H9 (cell line): Measurements from ENCODE around the gene SYDE2. TPM values are rescaled to one million over a fixed set of nuclear protein-coding genes. Genes with fewer than 3 reads are reported as not detected.

Experiments used
- DNase-seq: peaks from one replicate; pipeline ENCODE4 v3.0.0-alpha.2; 2017
- H2AFZ ChIP-seq: one replicate; pipeline ENCODE4 v1.6.1; 2013; ENCODE audit warnings: mild to moderate bottlenecking, low read length, control low read depth, moderate library complexity
- H2AK5ac ChIP-seq: 2 replicates; pipeline ENCODE4 v1.6.1; 2013; ENCODE audit warnings: low read length, control low read depth, mixed read lengths; ENCODE audit not compliant: insufficient read length
- H2BK120ac ChIP-seq: one replicate; pipeline ENCODE4 v1.6.1; 2013; ENCODE audit warnings: low read depth, mild to moderate bottlenecking, low read length, control low read depth, inconsistent platforms; ENCODE audit not compliant: poor library complexity, severe bottlenecking
- H2BK12ac ChIP-seq: 2 replicates; pipeline ENCODE4 v1.6.1; 2013; ENCODE audit warnings: low read length, control low read depth, mixed read lengths, low read depth; ENCODE audit not compliant: insufficient read length
- H2BK15ac ChIP-seq: 2 replicates; pipeline ENCODE4 v1.6.1; 2013; ENCODE audit warnings: low read depth, low read length, control low read depth
- H2BK20ac ChIP-seq: one replicate; pipeline ENCODE4 v1.6.1; 2013; ENCODE audit warnings: low read depth, mild to moderate bottlenecking, low read length, control low read depth, inconsistent platforms; ENCODE audit not compliant: poor library complexity, severe bottlenecking
- H2BK5ac ChIP-seq: 2 replicates; pipeline ENCODE4 v1.6.1; 2013; ENCODE audit warnings: low read length, control low read depth, mixed read lengths; ENCODE audit not compliant: insufficient read length
- H3K14ac ChIP-seq: 2 replicates; pipeline ENCODE4 v1.6.1; 2013; ENCODE audit warnings: low read length, control low read depth; ENCODE audit not compliant: insufficient read depth
- H3K18ac ChIP-seq: 2 replicates; pipeline ENCODE4 v1.6.1; 2013; ENCODE audit warnings: low read depth, mild to moderate bottlenecking, mixed read lengths, low read length, control low read depth; ENCODE audit not compliant: insufficient read length
- H3K23ac ChIP-seq: 2 replicates; pipeline ENCODE4 v1.6.1; 2013; ENCODE audit warnings: low read length, control low read depth, mixed read lengths, low read depth; ENCODE audit not compliant: insufficient read length
- H3K23me2 ChIP-seq: 2 replicates; pipeline ENCODE4 v1.6.1; 2013; ENCODE audit warnings: low read depth, mild to moderate bottlenecking, mixed read lengths, low read length, control low read depth; ENCODE audit not compliant: insufficient read length, poor library complexity, severe bottlenecking
- H3K27ac ChIP-seq: 2 replicates; pipeline ENCODE4 v1.5.1; 2013; ENCODE audit warnings: low read length, control low read depth, mixed read lengths, low read depth; ENCODE audit not compliant: insufficient read length
- H3K27me3 ChIP-seq: 2 replicates; pipeline ENCODE4 v1.6.1; 2013; ENCODE audit warnings: low read length, control low read depth, inconsistent platforms; ENCODE audit not compliant: insufficient read depth
- H3K4ac ChIP-seq: 2 replicates; pipeline ENCODE4 v1.6.1; 2013; ENCODE audit warnings: low read depth, mild to moderate bottlenecking, control low read depth, inconsistent platforms, low read length, moderate library complexity
- H3K4me1 ChIP-seq: 2 replicates; pipeline ENCODE4 v1.6.1; 2013; ENCODE audit warnings: low read length, control low read depth, inconsistent platforms; ENCODE audit not compliant: insufficient read depth
- H3K4me2 ChIP-seq: 2 replicates; pipeline ENCODE4 v1.6.1; 2013; ENCODE audit warnings: low read length, control low read depth, mixed read lengths; ENCODE audit not compliant: insufficient read length, insufficient read depth
- H3K56ac ChIP-seq: 2 replicates; pipeline ENCODE4 v1.6.1; 2013; ENCODE audit warnings: low read depth, mild to moderate bottlenecking, mixed read lengths, low read length, control low read depth; ENCODE audit not compliant: insufficient read length
- H3K79me1 ChIP-seq: 2 replicates; pipeline ENCODE4 v1.6.1; 2013; ENCODE audit warnings: low read depth, mild to moderate bottlenecking, moderate library complexity, low read length, control low read depth, inconsistent platforms; ENCODE audit not compliant: insufficient read depth, poor library complexity, severe bottlenecking
- H3K79me2 ChIP-seq: 2 replicates; pipeline ENCODE4 v1.6.1; 2013; ENCODE audit warnings: low read length, control low read depth, inconsistent platforms; ENCODE audit not compliant: insufficient read depth
- H3K9ac ChIP-seq: 2 replicates; pipeline ENCODE4 v1.6.1; 2013; ENCODE audit warnings: low read length, control low read depth, mixed read lengths; ENCODE audit not compliant: insufficient read length; ENCODE audit errors: extremely low read depth
- H3K9me3 ChIP-seq: one replicate; pipeline ENCODE4 v1.6.1; 2013; ENCODE audit warnings: low read depth, low read length, inconsistent platforms; ENCODE audit not compliant: control insufficient read depth
- H3T11ph ChIP-seq: one replicate; pipeline ENCODE4 v1.6.1; 2013; ENCODE audit warnings: mild to moderate bottlenecking, low read length, control low read depth, inconsistent platforms
- H4K20me1 ChIP-seq: one replicate; pipeline ENCODE4 v1.6.1; 2013; ENCODE audit not compliant: control insufficient read depth, insufficient read length, insufficient read depth
- H4K5ac ChIP-seq: 2 replicates; pipeline ENCODE4 v1.6.1; 2013; ENCODE audit warnings: low read depth, mild to moderate bottlenecking, mixed read lengths, low read length, control low read depth; ENCODE audit not compliant: insufficient read length
- H4K8ac ChIP-seq: replicated peaks from 2 replicates; pipeline ENCODE4 v1.6.1; 2013; ENCODE audit warnings: low read length, control low read depth, mixed read lengths, low read depth; ENCODE audit not compliant: insufficient read length
- H4K91ac ChIP-seq: 2 replicates; pipeline ENCODE4 v1.6.1; 2013; ENCODE audit warnings: low read depth, mild to moderate bottlenecking, moderate library complexity, mixed read lengths, low read length, control low read depth; ENCODE audit not compliant: insufficient read length
- H3K27ac Mint-ChIP-seq, 3 experiments: 2 replicates in 2 of 3; 3 replicates in 1 of 3; pipeline ENCODE4 v1.8.0; 2020 to 2021; ENCODE audit warnings: mixed read lengths in 3 of 3, mild to moderate bottlenecking in 1 of 3, moderate library complexity in 1 of 3
- H3K27me3 Mint-ChIP-seq: 2 replicates; pipeline ENCODE4 v1.8.0; 2021; ENCODE audit warnings: low read depth, mild to moderate bottlenecking, moderate library complexity, mixed read lengths
- H3K36me3 Mint-ChIP-seq, 3 experiments: 2 replicates in 2 of 3; 3 replicates in 1 of 3; pipeline ENCODE4 v1.8.0; 2020 to 2021; ENCODE audit warnings: low read depth in 3 of 3, mixed read lengths in 3 of 3; ENCODE audit not compliant: insufficient read depth in 1 of 3
- H3K4me1 Mint-ChIP-seq, 2 experiments: 2 replicates each; pipeline ENCODE4 v1.8.0; 2020; ENCODE audit warnings: mixed read lengths in 2 of 2
- H3K4me3 Mint-ChIP-seq, 2 experiments: 2 replicates in 1 of 2; 3 replicates in 1 of 2; pipeline ENCODE4 v1.8.0; 2020 to 2021; ENCODE audit warnings: mild to moderate bottlenecking in 2 of 2, mixed read lengths in 2 of 2, moderate library complexity in 1 of 2
- H3K9me3 Mint-ChIP-seq, 2 experiments: 2 replicates in 1 of 2; 3 replicates in 1 of 2; pipeline ENCODE4 v1.8.0; 2020; ENCODE audit warnings: mild to moderate bottlenecking in 2 of 2, mixed read lengths in 2 of 2, moderate library complexity in 1 of 2
- WGBS: extraction: QIAGEN DNeasy Blood & Tissue Kit; methylation state at CpG from one replicate; pipeline ENCODE4 v1.1.7; 2013; ENCODE audit warnings: missing lambda C conversion rate, low lambda C conversion rate, mixed read lengths; ENCODE audit not compliant: insufficient read length; ENCODE audit errors: extremely low coverage; 5-methylcytosine and 5-hydroxymethylcytosine counted together
- total RNA-seq: library from RNA; stranded (reverse); gene quantifications from 2 replicates; pipeline ENCODE4 v1.2.1, GENCODE V29; 2021
- TF ChIP-seq, protein P1 (sequence below): fragments of 200-600 bp; sonication (generic); conservative IDR thresholded peaks from 3 replicates; pipeline ENCODE4 v1.8.0; 2021; ENCODE audit warnings: antibody characterized with exemption, mild to moderate bottlenecking

Gene SYDE2
- total RNA-seq, 1 experiment from 2014 or later = 12.4 TPM

DNA sequence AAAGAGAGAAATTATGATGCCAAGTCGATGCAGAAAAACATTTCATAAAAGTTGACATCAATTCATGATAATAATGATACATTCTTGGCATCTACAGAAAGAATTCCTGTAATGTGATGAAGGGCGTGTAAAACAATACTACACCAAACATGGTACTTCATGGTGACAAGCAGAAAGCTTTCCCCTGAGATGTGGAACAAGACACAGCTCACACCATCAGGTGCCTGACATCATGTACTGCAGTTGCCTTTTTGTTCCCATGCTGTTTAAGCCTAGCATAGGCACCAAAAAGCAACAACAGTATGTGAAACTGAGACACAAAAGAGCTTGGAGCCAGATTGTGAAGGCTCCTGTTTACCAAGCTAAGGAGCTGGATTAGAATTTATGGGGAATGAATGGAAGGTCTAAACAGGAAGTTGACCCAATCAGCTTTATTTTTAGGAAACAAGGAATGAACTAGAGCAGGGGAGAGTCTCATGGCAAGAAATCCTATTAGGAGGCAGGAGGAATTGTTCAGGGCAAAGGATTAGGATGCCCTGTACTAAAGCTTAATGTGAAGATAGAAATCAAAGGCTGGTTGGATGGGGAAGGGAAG lies 67.2 kb downstream of the SYDE2 start:
- Histone ChIP-seq H4K5ac (no peak overlapping the region), H3K14ac (no peak overlapping the region), H3K4ac (no peak overlapping the region), H3K79me2 (no peaks in the 10 kb centered on the region), H3K56ac (no peak overlapping the region), H3K23ac (no peak overlapping the region), H4K20me1 (no peaks in the 10 kb centered on the region), H3K4me1 (no peaks in the 10 kb centered on the region), H3K79me1 (no peaks in the 10 kb centered on the region), H4K8ac (no peak overlapping the region), H3K27ac (no peak overlapping the region), H4K91ac (no peak overlapping the region), H3K18ac (no peak overlapping the region), H3K4me2 (no peak overlapping the region), H2BK120ac (no peak overlapping the region), H3K23me2 (no peaks in the 10 kb centered on the region), H2AK5ac (no peak overlapping the region), H2BK15ac (no peak overlapping the region), H3K27me3 (no peaks in the 10 kb centered on the region), H3K9me3 (no peaks in the 10 kb centered on the region), H2BK12ac (no peak overlapping the region), H3K9ac (no peak overlapping the region), H2BK5ac (no peak overlapping the region), H2BK20ac (no peak overlapping the region), H2AFZ (no peak overlapping the region), H3T11ph (no peak overlapping the region)
- H3K27me3 Mint-ChIP-seq = no peaks in the 10 kb centered on the region
- H3K27ac Mint-ChIP-seq = no peak overlapping the region
- TF ChIP-seq, protein P1, sequence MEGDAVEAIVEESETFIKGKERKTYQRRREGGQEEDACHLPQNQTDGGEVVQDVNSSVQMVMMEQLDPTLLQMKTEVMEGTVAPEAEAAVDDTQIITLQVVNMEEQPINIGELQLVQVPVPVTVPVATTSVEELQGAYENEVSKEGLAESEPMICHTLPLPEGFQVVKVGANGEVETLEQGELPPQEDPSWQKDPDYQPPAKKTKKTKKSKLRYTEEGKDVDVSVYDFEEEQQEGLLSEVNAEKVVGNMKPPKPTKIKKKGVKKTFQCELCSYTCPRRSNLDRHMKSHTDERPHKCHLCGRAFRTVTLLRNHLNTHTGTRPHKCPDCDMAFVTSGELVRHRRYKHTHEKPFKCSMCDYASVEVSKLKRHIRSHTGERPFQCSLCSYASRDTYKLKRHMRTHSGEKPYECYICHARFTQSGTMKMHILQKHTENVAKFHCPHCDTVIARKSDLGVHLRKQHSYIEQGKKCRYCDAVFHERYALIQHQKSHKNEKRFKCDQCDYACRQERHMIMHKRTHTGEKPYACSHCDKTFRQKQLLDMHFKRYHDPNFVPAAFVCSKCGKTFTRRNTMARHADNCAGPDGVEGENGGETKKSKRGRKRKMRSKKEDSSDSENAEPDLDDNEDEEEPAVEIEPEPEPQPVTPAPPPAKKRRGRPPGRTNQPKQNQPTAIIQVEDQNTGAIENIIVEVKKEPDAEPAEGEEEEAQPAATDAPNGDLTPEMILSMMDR = no peak
- H3K9me3 Mint-ChIP-seq = no peaks in the 10 kb centered on the region
- no peak overlapping the region for H3K4me3 Mint-ChIP-seq
- WGBS = no CpG with 5 or more reads among the region's 2 CpGs
- H3K4me1 Mint-ChIP-seq = no peaks in the 10 kb centered on the region
- H3K36me3 Mint-ChIP-seq = no peaks in the 10 kb centered on the region
- no peak for DNase-seq
